Occipital lobe (tissue), 2 donors: ENCODE data around the gene SORBS2. TPM values are rescaled to one million over a fixed set of nuclear protein-coding genes. Genes with fewer than 3 reads are reported as not detected.
A peak's percentile ranks its signal among the peaks of the same experiment; 100 is the strongest.
"Not testable (repeated sequence)": the region's sequence is repeated elsewhere in the genome, so short reads cannot be mapped to it uniquely, and the experiment has no call there.

Experiments
- DNase-seq: peaks from one replicate; lab custom pipeline; 2025; lab: John Stamatoyannopoulos, UW
- total RNA-seq: library from RNA; depleted of rRNA; stranded (reverse); fragments of >200 nt; gene quantifications from one replicate; pipeline ENCODE4 v1.2.3, GENCODE V29; 2014

SORBS2 gene, protein sequence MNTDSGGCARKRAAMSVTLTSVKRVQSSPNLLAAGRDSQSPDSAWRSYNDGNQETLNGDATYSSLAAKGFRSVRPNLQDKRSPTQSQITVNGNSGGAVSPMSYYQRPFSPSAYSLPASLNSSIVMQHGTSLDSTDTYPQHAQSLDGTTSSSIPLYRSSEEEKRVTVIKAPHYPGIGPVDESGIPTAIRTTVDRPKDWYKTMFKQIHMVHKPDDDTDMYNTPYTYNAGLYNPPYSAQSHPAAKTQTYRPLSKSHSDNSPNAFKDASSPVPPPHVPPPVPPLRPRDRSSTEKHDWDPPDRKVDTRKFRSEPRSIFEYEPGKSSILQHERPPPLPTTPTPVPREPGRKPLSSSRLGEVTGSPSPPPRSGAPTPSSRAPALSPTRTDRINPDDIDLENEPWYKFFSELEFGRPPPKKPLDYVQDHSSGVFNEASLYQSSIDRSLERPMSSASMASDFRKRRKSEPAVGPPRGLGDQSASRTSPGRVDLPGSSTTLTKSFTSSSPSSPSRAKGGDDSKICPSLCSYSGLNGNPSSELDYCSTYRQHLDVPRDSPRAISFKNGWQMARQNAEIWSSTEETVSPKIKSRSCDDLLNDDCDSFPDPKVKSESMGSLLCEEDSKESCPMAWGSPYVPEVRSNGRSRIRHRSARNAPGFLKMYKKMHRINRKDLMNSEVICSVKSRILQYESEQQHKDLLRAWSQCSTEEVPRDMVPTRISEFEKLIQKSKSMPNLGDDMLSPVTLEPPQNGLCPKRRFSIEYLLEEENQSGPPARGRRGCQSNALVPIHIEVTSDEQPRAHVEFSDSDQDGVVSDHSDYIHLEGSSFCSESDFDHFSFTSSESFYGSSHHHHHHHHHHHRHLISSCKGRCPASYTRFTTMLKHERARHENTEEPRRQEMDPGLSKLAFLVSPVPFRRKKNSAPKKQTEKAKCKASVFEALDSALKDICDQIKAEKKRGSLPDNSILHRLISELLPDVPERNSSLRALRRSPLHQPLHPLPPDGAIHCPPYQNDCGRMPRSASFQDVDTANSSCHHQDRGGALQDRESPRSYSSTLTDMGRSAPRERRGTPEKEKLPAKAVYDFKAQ (N-terminal part only)
- total RNA-seq: 66.8 TPM

DNA sequence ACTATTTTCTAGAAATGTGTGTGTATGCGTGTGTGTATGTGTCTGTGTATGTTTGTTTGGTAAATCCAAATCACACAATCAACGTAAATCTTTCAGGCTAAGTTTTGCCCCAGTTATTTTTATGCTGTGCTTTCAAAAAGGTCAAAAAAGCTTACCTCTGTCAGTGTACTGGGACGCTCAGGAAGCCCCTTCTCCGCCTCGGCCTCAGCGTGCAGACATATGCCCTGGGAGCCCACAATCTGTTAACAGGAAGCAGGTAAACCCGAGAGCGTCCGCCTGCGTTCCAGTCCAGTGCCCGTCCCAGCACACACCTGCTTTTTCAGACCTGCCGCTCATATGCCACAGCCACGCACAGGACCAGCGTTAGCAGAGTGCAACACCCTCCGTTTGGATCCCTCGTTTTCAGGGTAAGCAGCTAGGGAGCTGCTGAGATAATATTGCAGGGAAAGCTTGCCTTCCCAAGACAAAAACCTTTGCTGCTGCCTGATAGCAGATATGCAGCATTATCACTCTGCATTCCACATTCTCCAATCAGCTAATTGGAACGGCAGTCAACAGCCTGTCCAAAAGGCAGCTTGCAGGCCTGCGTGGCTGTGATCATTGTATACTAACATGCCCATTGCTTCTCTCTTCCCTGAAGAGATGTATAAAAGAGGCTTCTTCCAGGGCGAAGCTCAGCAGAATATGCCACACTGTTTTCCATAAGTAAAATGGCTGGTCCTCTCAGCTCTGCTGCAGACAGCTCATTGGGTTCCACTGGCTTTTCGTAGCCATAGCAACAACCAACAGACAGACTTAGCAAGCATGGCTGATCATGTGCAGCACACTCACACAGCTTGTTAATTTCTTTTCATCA, at the start of gene SORBS2:
SORBS2 (minus strand) TSS at position 686 of the 856 bp plus-strand sequence. CDS start 121,623 bp downstream, outside the sequence.
- peak; percentile 68 for DNase-seq

DNA sequence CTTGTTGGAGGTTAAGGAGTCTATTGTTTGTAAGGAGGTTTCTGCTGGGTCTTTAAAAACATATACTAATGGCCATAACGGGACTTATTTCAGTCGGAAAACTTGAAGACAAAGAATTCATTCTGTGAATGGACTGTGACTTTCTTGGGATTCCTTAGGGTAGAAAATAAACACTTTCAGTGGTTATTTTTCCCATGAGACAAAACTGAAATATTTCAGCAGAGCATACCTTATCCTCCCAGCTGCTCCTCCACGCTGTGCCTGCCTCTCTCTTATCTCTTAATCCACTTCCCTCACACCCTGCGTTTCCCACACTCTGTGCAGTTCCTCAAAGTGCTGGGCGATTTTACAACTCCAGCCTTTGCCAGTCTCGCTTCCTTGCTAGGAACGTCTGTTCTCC, 47.1 kb upstream of the SORBS2 start:
- DNase-seq: no peak

DNA sequence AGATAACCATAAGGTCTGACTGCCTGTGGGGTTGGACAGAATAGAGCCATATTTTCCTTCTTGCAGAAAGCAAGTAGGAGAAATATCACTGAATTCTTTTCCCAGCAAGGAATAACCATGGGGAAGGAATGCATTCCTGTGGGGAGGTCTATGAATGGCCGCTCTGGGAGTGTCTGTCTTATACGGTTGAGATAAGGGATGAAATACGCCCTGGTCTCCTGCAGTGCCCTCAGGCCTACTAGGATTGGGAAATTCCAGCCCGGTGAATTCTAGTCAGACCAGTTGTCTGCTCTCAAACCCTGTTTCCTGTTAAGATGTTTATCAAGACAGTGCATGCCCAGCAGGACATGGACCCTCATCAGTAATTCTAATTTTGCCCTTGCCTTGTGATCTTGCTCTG, 45.6 kb upstream of the SORBS2 start:
- not testable (repeated sequence) for DNase-seq

DNA sequence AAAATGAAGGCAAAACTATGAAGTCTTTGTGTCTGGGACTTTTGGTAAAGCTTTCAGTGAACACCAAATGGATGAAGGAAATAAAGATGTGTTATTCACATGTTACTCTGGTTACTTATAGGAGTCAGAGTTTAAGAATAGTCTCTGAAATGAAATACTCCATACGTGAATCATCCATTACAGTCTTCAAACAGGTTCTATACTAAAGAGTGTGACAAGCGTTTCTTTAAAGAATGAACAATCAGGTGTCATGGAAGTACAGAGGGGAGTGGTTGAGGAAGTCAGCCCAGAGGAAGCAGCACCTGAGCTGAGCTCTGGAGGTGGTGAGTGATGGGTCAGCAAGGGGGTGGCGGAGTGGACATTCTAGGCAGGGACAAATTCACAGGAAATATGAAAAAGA, 41.8 kb upstream of the SORBS2 start:
- DNase-seq: no peak

DNA sequence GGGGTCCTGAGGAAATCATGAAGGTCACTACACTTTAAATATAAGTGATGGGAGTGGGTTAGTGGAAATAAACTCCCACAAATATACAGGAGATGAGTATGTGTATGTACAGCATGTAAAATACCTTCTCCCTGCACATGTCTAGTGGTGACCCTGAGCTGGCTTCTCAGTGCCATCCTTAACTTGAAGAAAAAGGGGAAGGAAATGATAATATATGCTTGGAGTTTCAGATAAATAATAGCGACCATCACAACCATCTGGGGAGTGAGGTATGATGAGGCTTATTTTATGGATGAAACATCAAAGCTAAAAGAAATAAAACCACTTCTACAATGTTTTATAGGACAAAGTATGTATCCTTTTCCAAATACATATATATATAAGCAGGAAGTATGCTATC, 41.0 kb upstream of the SORBS2 start:
- no peak for DNase-seq

DNA sequence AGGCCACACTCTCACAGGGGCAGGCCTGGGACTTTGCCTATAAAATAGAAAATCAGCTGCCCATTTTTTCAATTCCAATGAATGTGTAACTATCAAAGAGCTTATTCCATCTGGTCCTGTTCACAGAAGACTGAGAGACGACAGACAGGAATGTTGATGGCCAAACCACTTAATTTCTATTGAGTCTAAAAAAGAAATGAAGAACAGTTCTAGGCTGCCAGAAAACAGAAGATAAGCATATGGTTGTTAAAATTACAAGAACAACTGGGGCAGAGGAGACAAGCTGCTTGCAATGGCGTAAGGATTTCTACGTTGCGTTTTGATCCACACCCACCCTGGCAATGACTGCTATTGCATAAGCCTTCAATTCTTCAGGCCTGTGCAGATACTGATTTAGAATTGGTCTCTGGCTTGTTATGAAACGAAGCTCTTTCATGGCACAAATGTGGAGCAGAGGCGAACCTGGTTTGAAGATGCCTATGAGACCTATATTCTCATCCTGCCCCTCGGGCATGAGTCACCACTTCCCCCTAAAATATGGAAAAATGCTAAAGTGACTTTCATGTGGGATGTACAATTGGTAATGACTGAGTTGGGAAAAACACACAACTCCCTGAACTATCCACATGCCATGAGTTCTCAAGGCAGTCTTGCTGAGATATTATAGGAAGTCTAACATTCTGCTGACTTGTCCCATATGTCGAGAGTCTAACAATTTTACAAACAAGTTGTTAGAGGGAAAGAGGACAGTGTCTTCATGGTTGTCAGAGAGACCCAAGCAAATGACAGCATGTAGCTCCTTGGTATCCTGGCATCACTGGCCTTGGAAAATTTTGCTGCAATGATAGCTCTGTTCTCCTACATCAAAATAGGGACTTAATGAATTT, 37.9 kb upstream of the SORBS2 start:
- DNase-seq: peak; percentile 14

DNA sequence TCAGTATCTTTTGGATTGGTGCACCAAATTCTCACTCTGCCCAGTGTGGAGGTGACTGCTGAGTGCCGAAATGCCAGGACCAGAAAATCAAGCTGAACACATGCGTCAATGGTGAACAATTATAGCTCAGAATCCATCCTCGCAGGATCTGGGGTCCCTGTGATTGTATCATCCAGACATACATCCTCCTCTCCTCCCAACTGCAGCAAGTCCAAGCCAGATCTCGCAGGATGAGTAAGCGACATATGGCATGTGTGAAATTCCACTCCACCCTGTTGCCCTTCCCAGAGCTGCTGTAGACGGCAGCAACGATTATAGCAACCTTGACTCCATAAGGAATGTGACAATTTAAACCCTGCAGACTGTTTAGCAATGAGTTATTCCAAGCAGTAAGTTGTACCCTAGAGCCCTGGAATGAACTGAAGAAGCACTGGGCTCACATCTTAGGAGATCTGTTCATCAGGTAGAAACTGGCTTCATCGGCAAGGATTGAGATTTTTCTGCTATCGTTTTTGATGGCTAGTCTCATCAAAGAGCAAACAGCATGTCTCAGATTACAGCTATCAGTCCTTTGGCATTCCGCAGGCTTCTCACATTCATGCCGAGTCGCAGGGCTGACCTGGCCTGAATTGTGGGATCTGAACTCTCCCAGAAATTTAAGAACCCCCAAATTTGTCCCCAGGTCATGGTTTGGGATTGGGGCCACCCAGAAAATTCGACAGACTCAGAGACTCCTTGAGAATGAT, 35.5 kb upstream of the SORBS2 start:
- peak; percentile 30 for DNase-seq

DNA sequence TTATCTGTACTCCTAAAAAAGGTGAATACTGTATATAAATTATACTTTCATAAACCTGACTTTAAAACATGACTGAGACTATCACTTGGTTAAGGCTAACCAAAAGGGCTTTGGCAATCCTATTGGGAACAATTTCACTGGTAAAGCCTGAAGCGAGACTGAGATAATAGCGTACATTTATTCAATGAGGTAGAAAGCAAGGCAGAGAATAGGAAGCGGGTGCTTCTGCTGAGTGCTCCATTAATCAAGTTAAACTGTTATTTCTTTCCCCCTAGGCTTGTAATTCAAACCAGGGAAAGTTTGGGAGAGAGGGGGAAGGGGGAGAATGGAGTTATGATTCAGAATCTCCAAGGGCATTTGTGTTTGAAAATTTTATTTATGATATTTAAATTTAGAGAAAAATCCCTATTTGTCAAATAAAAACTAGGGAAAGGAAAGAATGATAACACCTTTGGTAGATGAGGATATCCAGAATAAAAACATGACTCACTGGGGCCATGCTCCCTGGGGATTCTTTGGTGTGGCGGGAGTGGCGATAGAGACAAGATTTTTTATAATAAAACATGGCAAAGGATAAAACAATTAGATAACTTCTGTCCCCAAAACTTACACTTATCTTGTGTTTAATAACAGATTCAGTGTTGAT, 34.6 kb upstream of the SORBS2 start:
- no peak for DNase-seq

DNA sequence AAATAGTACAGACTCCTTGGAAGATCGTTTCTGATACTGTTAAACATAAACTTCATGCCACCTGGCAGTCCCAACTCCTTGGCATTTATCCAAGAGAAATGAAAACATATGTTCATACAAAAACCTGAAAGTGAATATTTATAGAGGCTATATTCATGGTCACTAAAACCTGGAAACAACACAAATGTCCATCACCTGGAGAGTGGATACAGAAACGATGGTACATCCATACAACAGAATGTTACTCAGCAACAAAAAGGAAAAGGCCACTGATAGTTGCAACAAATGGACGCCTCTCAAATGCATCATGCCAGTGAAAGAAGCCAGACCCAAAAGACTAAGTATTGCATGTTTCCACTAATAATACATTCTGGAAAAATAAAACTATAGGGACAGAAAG, 34.0 kb upstream of the SORBS2 start:
- DNase-seq: no peak

DNA sequence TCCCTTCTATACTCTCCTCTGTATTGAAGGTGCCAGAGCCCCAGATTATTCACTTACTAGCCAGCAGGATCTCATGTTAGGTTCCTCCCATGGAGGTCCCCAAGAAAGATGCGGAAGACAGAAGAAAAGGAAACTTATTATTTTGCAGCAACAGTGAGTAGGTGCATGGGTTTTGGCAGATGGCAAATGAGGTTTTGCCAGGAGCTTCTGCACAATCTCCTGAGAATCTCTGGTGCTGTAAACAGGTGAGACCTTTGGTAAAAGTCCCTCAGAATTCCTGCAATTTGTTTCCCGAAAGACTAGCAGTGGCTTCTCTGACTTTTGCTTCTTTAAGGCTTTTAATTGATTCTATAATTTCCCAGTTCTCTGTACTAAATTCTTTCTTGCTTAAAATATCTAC, 29.5 kb upstream of the SORBS2 start:
- DNase-seq: no peak

DNA sequence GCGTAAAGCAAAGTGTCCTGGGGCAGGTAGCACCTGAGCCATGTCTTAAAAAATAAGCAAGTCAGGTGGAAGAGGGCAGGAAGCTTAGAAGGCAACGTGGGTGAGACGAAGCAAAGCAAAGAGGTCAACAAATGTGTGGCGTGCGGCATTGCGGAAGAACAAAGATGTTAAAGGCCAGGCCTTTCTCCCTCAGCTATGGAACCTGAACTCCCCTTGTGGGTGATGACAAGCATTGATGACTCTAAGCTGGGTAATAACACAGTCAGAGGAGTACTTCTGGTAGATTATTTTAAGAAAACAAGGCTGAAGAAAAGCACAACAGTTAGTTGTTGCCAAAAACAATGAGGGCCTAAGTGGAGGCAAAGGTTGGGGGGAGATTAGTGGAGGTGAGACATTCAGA, 29.0 kb upstream of the SORBS2 start:
- DNase-seq: no peak

DNA sequence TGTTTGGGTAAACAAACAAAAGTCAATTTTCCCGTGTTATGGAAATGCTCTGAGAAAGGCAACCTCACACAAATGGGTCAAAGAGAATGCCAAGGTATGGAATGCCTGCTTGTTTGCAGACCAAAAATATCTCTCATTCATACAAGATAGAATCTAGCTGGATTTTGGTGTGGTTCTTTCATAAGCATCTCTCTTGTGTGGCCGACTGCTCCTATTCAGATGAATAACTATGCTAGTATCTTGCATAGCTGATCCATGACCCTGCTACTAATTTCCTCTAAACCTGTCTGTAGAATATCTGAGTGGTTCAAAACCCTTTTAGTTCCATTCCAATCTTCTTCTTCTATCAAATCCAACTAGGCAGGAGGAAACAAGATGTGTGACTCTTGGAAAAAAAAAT, 28.2 kb upstream of the SORBS2 start:
- no peak for DNase-seq

DNA sequence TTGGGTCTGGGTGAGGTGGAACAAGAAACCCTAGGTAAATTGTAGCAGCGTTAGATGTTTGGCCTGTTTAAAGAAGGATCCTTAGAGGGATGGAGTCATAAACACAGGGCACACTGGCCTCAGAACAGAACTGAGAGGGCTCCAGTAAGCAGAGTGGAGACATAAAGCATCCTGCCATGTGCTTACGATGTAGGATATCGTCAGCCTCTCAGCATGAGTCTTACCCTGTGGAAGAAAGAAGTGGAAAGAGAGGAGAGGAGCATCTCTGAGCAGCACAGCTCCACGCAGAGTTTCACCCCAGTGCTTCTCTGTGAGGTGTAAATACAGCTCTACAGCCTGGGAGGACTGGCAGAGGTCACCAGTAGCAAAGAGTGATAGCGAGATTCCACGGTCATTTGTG, 27.8 kb upstream of the SORBS2 start:
- no peak for DNase-seq

DNA sequence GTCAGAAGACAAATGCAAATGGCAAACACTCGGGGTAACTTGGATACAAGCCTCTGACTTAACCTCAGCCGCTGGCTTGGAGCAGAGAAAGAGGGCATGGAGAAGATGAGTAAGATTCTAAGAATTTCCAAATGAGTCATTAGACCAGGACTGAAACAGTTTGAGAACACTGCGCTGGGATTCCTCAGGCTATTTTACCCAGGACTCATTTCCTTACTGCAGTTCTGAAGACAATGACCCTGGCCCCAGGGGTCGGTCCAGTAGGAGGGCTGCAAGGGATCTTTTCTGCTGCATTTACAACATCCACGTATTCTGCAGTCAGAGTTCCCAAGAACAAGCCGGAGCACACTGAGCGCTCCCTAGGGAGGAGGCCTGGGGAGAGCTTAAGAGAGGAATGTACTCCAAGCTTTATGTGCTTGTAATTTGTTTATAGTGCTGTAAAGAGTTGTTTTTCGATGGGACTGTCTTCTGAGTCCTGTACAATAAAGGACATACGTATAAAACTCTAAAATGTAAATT, 27.3 kb upstream of the SORBS2 start:
- no peak for DNase-seq

DNA sequence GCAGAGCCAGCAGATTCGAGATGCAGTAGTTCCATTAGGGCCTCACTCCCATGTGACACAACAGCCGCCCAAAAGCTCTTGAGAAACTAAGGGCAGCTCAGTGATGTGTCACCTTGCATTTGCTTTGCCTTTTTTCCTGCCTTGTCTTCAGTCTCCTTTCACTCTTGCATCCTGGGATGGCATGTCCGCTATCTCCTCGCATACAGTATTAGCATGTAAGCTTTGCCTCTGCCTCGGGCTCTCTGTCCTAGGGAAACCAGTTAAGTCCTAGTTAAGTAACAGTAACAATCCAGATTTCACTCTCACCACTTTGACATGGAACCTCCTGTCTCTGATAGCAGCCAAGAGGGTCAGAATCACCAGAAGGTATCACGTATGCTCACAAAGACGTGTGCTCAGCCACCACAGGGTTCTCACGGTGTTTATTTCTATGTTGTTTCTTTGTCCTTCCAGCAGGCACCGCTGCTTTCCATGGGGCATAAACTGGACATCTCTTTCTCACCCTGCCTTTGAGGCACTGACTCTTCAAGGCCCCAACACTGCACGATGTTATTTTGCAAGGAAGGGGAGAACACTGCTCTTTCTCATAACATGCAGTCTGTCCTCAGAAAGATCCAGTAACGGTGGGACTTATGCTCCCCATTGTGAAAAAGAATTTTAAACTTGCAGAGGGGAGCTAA, 26.7 kb upstream of the SORBS2 start:
- DNase-seq: no peak

DNA sequence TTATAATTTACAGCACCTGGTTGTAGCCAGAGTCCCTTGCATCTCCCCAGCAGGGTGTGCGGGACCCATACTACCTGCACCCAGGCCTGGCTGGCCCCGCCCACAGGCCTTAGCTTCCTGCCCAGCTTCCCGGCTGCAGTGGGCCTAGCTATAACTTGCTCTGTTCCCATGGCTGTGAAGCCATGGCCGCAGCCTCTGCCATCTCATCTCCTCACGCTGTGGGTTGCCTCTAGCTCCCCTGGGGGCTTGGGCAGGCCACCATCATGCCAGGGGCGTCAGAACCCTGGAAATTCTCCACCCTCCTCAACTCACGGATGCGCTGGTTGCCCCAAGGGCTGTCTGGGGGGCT, 26.1 kb upstream of the SORBS2 start:
- no peak for DNase-seq

DNA sequence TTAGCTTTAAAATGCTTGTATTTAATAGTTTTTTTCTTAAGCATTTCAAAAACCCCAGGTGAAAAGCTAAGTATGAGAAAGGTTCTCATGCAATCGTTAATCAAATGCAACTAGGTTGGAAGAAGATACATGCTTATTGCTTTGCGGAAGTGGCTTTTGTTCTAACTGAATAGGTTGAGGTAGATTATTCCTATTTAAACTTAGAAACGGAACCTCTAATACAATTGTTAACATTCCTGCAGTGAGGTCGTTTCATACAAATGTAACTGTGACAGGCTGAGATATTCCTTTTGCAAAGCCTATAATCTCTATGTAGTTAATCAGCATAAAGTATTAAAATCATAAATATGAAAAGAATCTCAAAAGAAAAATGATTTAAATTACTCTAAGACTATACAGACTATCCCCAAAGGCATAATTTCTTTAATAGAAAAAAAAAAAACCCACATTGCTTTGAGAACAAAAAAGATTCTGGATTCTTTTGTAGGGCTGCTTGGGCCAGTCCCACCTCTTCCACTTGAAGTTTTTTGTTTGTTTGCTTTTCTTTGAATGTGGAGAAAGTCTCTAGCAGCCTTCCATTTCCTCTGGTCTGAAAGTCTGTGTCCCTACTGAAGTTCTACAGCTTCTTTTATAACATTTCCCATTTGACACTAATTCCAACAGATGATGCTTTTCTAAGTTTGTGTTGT, 25.6 kb upstream of the SORBS2 start:
- DNase-seq: no peak
